Measurements from ENCODE around the gene DAAM2.

GRCh38 chr6:39777218-39777617, 15.0 kb upstream of the DAAM2 start:
- no peak for TF ChIP-seq CTCF (optimal IDR thresholded peaks at IDR 0.05 in 1 of 3, IDR thresholded peaks at IDR 0.05 in 1 of 3, conservative IDR thresholded peaks at IDR 0.05 in 1 of 3; ENCODE audit: extremely low read depth in 1 of 3, insufficient read depth in 2 of 3, low read length in 3 of 3)
- no peak for TF ChIP-seq EZH2 (IDR thresholded peaks at IDR 0.05; ENCODE audit: low read length)
